Measurements from ENCODE around the gene FER.
"Not testable (repeated sequence)": the region's sequence is repeated elsewhere in the genome, so short reads cannot be mapped to it uniquely, and the experiment has no call there.

FER gene

DNA sequence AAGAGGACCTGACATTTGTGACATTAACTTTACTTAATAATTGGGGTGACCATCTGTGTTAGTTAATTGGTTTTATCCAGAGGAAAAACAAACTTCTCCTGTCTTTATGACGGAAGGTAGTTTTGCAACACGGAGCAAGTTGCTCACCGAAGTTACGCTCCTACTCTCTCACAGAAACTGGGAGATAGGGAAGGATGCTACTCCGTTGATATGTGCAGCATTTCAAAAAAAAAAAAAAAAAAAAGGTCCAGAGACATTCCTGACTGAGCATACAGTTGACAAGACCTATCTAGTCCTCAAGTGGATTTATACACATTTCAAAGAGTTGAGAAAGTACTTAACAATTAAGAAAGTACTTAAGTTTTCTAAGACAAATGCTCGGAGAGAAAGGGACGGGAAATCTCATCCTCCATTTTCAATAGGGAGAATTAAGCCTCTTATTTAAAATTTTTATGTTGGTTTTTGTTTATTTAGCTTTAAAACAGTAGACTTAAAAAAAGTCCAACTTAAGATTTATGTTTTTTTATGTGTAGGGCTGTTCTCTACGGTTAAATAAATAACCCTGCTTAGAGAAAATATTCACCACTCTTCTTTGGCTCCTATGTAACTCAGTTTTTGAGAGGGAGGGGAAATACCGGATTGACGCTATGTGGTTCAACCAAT lies 455 bp upstream of the FER start:
- DNase-seq (ENCODE audit: low read depth in 2 of 2), result no peak

DNA sequence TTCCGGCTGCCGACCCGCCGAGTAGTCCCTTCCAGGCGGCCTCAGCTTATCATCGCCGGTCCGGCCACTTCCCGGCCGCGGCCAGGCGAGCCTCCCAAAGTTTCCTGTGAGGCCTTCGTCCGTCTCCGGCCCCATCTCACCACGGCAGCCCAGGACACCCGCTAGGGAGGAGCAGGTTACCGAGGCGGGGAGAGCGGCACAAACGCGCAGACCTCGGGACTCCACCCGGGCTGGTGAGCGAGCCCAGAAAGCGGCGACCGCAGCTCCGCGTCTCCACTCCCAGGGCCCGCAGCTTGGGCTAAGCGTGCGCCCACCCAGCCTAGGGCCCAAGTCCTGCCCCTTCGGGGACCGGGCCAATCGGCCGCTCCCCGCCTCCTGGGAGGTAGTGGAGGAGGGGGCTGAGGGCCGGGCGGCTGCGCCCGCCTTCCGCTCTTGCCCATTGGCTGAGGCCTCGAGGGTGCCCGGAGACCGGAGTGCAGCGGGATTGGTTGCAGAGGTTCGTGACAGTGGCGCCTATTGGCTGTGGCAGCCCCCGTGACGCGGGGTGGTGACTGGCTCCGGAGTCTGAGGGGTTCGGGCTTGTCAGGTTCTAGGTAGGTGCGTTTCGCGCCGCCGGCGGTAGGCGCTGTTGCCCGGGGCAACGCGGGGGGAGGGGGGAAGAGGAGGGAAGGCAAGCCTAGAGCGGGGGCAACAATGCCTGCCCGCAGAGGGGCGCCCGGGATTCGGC lies 867 bp downstream of the FER start:
- DNase-seq (ENCODE audit: low read depth in 2 of 2), result peak; percentile 97 to 98

DNA sequence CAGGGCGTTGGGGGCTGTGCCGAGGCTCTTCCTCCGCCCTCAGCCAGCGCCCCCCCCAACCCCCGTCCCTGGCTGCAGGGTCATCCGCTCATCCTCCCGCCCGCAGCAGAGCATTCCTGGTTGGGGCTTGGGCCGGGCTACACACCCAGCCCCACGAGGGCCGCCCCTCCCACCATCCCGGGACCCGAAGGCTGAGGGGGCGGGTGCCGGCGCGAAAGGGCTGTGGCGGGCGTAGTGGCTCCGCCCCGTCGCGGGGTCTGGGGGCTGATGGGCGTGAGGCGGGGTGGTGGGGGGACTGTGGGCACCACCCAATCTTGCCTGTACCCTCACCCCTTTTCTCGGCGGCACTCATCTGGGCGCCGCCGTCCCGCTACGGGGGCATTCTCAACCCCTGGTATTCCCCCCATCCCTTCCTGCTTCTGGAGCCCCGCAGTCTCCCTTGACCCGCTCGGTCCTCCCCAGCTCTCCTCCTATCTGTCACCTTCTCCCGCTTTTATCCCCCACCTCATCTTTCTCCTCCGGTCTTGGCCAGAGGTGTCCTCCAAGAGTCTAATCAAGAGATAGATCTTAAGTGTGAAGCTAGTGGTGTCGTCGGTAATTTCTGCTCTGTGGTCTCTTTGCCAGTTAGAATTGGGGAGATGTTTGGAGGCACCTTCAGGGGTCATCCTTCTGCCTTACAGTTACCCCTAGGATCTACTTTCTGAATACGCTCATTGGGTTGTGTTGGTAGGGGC lies 1.6 kb downstream of the FER start:
- DNase-seq (ENCODE audit: low read depth in 2 of 2), result peak in 1 of 2 experiments; percentile 47

DNA sequence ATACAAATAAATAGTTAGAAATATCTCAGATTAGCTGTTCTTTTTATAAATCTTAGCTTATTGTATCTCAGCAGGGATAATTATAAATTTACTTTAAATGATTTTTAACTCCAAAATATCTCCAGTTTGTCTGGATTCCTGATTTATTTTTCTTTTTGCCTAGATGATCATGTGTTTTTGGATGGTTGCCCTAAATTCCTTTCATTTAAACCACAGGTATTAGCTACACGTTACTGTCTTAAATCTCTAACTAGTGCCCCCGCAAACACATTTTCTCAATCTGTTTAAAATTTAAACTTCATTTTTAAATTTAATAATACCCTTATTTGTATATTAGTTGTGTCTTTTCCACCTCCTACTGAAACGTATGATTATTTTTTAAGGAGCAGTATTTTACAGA lies 5.6 kb downstream of the FER start:
- DNase-seq (ENCODE audit: low read depth in 2 of 2), result peak in 1 of 2 experiments; percentile 28

DNA sequence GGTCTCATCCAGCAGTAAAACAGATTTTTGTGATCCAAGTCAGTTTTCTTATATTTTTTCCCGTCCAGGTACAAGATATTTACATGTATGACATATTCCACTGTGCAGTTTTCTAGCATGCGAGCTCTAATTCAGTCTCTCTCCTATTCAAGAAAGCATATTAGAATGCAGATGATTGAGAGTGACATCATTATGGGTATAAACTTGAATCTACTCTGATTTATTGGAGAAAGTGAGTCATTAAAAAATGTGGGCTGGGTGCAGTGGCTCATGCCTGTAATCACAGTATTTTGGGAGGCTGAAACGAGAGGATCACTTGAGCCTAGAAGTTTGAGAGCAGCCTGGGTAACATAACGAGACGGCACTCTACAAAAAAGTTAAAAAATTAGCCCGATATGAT lies 6.2 kb downstream of the FER start:
- DNase-seq (ENCODE audit: low read depth in 2 of 2), result peak in 1 of 2 experiments; percentile 15

DNA sequence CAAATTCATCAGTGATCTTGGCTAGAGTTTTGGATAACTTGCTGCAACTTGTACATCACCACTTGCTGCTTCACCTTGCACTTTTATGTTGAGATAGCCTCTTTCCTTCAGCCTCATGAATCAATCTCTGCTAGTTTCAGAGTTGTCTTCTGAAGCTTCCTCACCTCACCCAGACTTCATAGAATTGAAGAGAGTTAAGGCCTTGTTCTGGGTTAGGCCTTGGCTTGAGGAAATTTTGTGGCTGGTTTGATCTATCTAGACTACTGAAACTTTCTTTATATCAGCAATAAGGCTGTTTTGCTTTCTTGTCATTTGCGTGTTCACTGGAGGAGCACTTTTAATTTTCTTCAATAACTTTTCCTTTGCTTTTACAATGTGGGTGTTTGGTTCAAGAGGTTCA lies 12.8 kb downstream of the FER start:
- no peak for DNase-seq (ENCODE audit: low read depth in 2 of 2)

DNA sequence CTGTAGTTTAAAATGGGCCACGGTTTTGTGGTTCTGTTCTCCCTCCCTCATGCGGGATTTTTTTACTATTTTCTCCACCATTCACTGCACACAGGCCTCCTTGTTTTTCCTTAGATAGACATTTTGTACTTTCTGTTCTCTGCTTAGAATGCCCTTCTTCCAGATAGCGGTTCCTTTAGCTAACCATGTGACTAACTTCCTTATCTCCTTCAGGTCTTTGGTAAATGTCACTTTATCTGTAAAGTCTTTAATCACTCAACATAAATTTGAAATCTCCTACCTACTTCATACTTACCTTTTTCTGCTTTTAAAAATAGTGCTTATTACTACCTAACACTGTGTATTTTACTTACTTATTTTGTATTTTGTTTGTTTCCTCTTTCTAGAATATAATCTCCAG lies 15.0 kb downstream of the FER start:
- DNase-seq (ENCODE audit: low read depth in 2 of 2), result no peak

DNA sequence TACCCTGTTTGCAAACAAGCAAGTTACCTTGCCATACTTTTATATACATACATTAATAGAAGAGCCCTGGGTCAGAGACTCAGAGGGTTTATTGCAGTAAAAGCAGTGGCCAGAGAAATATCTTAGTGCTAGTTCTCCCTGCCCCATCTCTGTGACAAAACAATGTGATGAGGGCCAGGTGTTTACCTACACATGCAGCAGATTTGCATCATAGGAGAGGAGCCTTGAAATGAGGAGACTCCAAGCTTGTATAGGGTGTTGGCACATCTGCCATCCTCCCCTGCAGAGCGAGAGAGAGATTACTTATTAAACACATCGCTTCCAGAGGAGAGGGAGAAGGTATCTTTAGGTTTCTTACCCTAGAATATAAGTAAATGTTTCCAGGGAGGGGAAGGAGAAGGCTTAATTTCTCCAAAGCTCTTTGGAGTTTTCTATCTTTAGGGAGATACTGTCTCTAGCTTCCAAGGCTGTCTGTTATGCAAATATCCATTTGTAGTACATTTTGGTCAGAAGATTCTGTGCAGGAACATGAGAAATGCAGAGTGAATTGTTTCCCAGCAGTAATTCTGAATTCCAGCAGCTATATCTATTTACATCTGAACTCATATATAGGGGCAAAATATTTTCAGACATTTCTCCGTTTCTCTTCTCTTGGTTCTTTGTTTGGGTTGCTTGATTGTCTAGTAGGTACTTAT lies 15.7 kb downstream of the FER start:
- no peak for DNase-seq (ENCODE audit: low read depth in 2 of 2)

DNA sequence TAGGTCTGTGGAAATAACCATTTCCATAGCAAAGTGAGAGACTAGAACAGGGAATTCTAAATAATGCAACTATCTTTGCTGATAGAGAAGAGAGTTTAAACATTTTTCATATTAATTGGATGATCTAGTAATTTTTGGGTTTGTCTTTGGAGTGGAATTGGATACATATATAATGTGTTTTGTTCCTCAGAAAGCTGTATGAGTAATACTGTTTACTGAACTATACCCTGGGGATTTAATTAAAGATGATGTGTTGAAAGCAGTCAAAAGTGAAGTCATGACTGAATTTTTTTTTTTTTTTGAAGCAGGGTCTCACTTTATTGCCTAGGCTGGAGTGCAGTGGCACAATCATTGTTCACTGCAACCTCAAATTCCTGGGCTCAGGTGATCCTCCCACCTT lies 17.9 kb downstream of the FER start:
- no peak for DNase-seq (ENCODE audit: low read depth in 2 of 2)

DNA sequence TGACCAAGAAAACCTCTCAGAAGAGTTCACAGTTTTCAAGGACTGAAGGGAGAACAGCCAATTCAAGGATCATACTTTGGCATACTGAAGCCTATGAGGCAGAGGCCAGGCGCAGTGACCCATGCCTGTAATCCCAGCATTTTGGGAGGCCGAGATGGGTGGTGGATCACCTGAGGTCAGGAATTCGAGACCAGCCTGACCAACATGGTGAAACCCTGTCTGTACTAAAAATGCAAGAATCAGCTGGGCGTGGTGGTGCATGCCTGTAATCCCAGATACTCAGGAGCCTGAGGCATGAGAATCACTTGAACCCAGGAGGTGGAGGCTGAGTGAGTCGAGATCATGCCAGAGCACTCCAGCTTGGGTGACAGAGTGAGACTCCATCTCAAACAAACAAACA lies 19.2 kb downstream of the FER start:
- not testable (repeated sequence) for DNase-seq (ENCODE audit: low read depth in 2 of 2)

DNA sequence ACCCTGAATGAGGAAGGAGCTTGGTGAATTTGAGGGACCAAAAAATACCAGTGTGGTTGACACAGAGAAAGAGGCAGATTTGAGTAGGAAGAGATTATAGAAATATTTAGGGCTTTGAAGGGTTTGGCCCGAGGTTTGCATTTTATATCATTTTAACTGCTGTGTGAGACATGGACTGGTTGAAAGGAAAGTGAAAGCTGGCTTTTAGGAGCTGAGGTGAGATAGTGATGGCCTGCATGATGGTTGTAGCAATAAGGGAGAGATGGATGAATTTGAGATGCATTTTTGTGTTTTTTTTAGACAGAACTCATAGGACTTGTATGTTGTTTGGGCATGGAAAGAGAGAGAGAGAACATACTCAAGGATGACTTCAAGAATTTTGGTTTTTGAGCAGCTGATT lies 21.7 kb downstream of the FER start:
- no peak for DNase-seq (ENCODE audit: low read depth in 2 of 2)

DNA sequence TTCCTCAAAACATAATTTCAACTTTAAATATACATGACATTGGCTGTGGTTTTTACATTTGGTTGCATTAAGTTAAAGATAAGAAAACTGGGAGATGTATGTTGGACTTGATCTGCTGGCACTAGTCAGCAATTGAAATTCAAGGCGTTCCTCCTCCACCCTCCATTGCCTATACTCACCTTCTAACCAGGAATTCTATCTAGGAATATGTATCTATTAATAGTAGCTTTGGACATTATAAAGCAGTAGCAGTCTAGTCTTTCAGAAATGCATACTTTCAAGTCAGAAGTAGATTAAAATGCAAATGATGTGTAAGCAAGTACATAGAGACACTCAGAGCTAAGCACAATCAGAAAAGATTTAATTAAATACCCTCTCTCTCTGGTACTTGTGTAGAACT lies 24.9 kb downstream of the FER start:
- no peak for DNase-seq (ENCODE audit: low read depth in 2 of 2)

DNA sequence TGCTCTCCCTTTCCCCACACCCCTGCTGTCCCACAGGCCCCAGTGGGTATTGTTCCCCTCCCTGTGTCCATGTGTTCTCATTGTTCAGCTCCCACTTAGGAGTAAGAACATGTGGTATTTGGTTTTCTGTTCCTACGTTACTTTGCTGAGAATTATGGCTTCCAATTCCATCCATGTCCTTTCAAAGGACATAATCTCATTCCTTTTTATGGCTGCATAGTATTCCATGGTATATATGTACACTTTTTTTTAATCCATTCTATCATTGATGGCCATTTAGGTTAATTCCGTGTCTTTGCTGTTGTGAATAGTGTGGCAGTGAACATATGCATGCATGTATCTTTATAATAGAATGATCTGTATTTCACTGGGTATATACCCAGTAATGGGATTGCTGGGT lies 25.6 kb downstream of the FER start:
- no peak for DNase-seq (ENCODE audit: low read depth in 2 of 2)

DNA sequence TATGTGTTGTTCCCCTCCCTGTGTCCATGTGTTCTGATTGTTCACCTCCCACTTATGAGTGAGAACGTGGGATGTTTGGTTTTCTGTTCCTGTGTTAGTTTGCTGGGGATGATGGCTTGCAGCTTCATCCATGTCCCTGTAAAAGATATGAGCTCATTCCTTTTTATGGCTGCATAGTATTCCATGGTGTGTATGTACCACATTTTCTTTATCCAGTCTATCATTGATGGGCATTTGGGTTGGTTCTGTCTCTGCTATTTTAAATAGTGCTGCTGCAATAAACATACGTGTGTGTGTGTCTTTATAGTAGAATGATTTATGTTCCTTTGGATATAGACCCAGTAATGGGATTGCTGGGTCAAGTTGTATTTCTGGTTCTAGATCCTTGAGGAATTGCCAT lies 26.4 kb downstream of the FER start:
- not testable (repeated sequence) for DNase-seq (ENCODE audit: low read depth in 2 of 2)

DNA sequence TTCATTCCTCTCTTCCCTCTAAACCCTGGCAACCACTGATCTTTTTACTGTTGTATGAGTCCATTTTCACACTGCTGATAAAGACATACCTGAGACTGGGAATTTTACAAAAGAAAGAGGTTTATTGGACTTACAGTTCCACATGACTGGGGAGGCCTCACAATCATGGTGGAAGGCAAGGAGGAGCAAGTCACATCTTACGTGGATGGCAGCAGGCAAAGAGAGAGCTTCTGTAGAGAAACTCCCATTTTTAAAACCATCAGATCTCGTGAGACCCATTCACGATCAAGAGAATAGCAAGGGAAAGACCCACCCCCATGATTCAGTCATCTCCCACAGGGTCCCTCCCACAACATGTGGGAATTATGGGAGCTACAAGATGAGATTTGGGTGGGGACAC lies 29.9 kb downstream of the FER start:
- not testable (repeated sequence) for DNase-seq (ENCODE audit: low read depth in 2 of 2)

DNA sequence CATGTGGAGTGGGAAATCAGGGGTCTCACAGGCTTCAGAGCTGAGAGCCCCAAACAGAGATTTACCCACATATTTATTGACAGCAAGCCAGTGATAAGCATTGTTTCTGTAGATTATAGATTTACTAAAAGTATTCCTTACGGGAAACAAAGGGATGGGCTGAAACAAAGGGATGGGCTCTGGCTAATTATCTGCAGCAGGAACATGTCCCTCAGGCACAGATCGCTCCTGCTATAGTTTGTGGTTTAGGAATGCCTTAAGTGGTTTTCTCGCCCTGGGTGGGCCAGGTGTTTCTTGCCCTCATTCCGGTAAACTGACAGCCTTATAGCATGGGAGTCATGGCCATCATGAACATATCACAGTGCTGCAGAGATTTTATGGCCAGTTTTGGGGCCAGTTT lies 36.9 kb downstream of the FER start:
- DNase-seq (ENCODE audit: low read depth in 2 of 2), result not testable (repeated sequence)

DNA sequence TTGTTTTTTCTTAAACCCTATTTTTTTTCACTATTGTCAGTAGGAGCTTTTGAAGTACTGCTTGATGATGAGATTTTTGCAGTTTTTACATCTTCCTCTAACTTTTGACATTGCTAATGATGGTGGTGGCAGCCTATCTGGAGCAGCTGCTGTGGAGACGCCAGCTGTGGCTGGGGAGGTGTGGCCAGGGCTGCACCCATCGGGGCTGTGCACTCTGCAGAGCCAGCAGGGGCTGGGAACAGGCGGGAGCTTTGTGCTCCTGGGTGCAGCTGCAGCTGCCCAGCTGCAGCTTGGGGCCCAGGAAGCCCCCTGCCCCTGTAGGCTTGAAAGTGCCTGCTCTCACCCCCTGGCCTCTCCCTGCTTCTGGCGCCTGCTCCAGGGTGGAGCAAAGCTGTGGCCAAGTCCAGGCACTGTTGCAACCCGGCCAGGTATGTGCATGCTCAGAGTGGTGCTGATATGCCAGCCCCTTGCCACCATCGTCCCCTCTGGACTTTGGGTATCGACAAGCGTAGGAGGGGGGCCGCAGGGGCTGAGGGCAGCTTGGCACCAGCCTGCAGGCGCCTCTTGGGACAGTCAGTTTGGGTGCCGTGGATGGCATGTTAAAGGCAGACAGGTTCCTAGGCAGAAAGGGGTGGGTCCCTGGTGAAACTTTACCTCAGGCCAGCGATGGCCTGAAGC lies 39.2 kb downstream of the FER start:
- DNase-seq (ENCODE audit: low read depth in 2 of 2), result no peak

DNA sequence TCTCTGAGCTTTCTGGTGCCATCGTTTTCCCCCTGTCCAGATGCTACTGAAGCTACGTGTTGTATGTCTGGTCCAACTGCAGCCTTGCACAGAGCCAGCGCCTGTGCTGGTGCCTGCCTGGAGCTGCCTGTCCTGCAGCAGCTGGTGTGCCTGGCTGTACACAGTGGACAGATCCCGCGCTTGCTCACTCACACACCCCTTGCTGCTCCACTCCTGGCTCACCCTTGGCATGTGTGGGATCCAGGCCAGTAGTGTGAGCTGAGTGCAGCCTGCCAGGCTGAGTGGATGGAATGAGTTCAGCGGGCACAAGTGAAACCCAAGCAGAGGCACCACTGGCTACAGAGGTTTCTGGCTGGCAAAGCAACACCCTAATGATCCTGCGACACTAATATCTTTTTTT lies 40.4 kb downstream of the FER start:
- no peak for DNase-seq (ENCODE audit: low read depth in 2 of 2)

DNA sequence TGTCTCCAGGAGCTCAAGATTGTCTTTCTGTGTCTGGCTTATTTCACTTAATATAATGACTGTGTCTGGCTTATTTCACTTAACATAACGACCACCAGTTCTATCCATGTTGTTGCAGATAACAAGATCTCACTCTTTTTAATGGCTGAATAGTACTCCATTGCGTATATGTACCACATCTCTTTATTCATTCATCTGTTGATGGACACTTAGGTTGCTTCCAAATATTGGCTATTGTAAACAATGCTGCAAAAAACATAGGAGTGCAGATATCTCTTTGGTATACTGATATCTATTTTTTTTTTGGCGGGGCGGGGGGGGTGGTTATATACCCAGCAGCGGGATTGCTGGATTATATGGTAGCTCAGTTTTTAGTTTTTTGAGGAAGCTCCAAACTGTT lies 45.5 kb downstream of the FER start:
- no peak for DNase-seq (ENCODE audit: low read depth in 2 of 2)

DNA sequence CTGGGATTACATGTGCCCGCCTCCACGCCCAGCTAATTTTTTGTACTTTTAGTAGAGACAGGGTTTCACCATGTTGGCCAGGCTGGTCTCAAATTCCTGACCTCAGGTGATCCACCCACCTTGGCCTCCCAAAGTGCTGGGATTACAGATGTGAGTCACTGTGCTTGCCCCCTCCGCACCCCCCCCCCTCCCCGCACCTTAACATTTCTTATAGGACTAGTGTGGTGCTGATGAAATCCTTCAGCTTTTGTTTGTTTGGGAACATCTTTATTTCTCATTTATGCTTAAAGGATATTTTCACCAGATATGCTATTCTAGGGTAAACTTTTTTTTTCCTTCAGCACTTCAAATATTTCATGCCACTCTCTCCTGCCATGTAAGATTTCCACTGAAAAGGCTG lies 46.7 kb downstream of the FER start:
- not testable (repeated sequence) for DNase-seq (ENCODE audit: low read depth in 2 of 2)

DNA sequence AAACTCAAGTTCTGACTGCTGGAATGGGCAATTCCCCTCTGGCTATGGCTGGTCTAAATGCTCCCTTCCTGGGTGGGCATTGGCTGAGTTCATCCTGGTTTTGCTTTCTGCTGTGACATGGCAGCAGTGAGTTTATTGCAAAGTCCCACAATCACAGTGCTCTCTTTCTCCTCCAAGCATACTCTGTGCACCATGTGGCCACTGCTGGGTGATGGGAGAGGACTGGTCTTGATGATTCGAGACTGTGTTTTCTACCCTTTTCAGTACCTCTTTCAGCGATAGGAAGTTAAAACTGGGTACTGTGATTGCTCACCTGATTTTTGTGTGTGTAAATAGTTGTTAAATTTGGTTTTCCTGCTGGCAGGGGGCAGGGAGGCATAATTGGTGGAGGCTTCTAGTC lies 49.7 kb downstream of the FER start:
- no peak for DNase-seq (ENCODE audit: low read depth in 2 of 2)

DNA sequence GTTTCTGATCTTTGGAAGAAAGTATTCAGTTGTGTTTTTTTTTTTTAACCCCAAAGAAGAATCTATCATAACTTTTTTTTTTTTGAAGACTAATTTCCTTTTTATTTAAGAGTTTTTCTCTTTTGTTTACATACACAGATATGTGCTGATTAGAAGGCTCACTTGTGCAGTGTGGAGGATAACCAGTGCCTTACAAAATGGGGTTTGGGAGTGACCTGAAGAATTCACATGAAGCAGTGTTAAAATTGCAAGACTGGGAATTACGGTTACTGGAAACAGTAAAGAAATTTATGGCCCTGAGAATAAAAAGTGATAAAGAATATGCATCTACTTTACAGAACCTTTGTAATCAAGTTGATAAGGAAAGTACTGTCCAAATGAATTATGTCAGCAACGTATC lies 50.3 kb downstream of the FER start:
- no peak for DNase-seq (ENCODE audit: low read depth in 2 of 2)

Data from fibroblast of skin of left biceps (primary cell).